ENCODE results near the gene EIF1B. TPM values are rescaled to one million over a fixed set of nuclear protein-coding genes. Genes with fewer than 3 reads are reported as not detected.

EIF1B gene
- polyA plus RNA-seq, 1 donor (not counting 4 experiments of a cell fraction or from before 2014, with no cell fraction given), result 23.5 TPM

- dilution Hi-C loops (cut with MboI; ENCODE audit: extremely low pct_ligation_motif_present, low sequenced_read_pairs), result no loop called here
- Histone ChIP-seq H3K27me3 (ENCODE audit: control insufficient read depth, extremely low read depth, insufficient read depth, low read length) (no peaks in the 10 kb centered on the region), H3K9me3 (ENCODE audit: control insufficient read depth, low read depth, low read length) (no peaks in the 10 kb centered on the region), H3K4me3 (ENCODE audit: control insufficient read depth in 2 of 3, extremely low read depth in 1 of 3, insufficient read depth in 2 of 3, low read depth in 1 of 3, low read length in 3 of 3) (no peak overlapping the region), H4K20me1 (ENCODE audit: control insufficient read depth, extremely low read depth, insufficient read depth, low read length) (no peaks in the 10 kb centered on the region), H3K36me3 (ENCODE audit: control insufficient read depth in 2 of 2, extremely low read depth in 1 of 2, insufficient read depth in 2 of 2, low read length in 2 of 2) (no peaks in the 10 kb centered on the region), H3K27ac (ENCODE audit: control insufficient read depth, insufficient read depth, low read length) (no peak overlapping the region), H3K9me1 (ENCODE audit: control insufficient read depth, extremely low read depth, insufficient read depth, low read length) (no peaks in the 10 kb centered on the region), H2AFZ (ENCODE audit: control insufficient read depth, low read length) (no peak overlapping the region), H3K79me2 (ENCODE audit: control insufficient read depth, insufficient read depth, low read length) (no peaks in the 10 kb centered on the region), H3K9ac (ENCODE audit: control insufficient read depth, extremely low read depth, insufficient read depth, low read length) (no peak overlapping the region), H3K4me1 (ENCODE audit: control insufficient read depth, extremely low read depth, insufficient read depth, low read length) (no peaks in the 10 kb centered on the region), H3K4me2 (ENCODE audit: control insufficient read depth, extremely low read depth, insufficient read depth, low read depth, low read length) (no peak overlapping the region)
- FAIRE-seq, result no peak
- no peak for DNase-seq (ENCODE audit: low read depth, low spot score)
- no peak for TF ChIP-seq EZH2 (IDR thresholded peaks at IDR 0.05; ENCODE audit: low read length)
- TF ChIP-seq CTCF (optimal IDR thresholded peaks at IDR 0.05 in 1 of 3, IDR thresholded peaks at IDR 0.05 in 1 of 3, conservative IDR thresholded peaks at IDR 0.05 in 1 of 3; ENCODE audit: extremely low read depth in 1 of 3, insufficient read depth in 2 of 3, low read length in 3 of 3), result no peak
These were observed 6.7 kb upstream of the EIF1B start for GRCh38 chr3:40302784-40303183.

GRCh38 chr3:40304352-40304751, 5.2 kb upstream of the EIF1B start:
- no peaks in the 10 kb centered on the region for H3K27me3 ChIP-seq (ENCODE audit: control insufficient read depth, extremely low read depth, insufficient read depth, low read length)
- H3K79me2 ChIP-seq (ENCODE audit: control insufficient read depth, insufficient read depth, low read length), result no peaks in the 10 kb centered on the region
- H3K4me3 ChIP-seq (ENCODE audit: control insufficient read depth in 2 of 3, extremely low read depth in 1 of 3, insufficient read depth in 2 of 3, low read depth in 1 of 3, low read length in 3 of 3), result no peak overlapping the region
- H3K36me3 ChIP-seq (ENCODE audit: control insufficient read depth in 2 of 2, extremely low read depth in 1 of 2, insufficient read depth in 2 of 2, low read length in 2 of 2), result no peaks in the 10 kb centered on the region
- no peak for DNase-seq (ENCODE audit: low read depth, low spot score)
- no peak for TF ChIP-seq CTCF (optimal IDR thresholded peaks at IDR 0.05 in 1 of 3, IDR thresholded peaks at IDR 0.05 in 1 of 3, conservative IDR thresholded peaks at IDR 0.05 in 1 of 3; ENCODE audit: extremely low read depth in 1 of 3, insufficient read depth in 2 of 3, low read length in 3 of 3)
- no peak for TF ChIP-seq EZH2 (IDR thresholded peaks at IDR 0.05; ENCODE audit: low read length)
- dilution Hi-C loops (cut with MboI; ENCODE audit: extremely low pct_ligation_motif_present, low sequenced_read_pairs), result no loop called here
- no peaks in the 10 kb centered on the region for H3K9me1 ChIP-seq (ENCODE audit: control insufficient read depth, extremely low read depth, insufficient read depth, low read length)
- H2AFZ ChIP-seq (ENCODE audit: control insufficient read depth, low read length), result no peak overlapping the region
- no peaks in the 10 kb centered on the region for H3K9me3 ChIP-seq (ENCODE audit: control insufficient read depth, low read depth, low read length)
- H3K9ac ChIP-seq (ENCODE audit: control insufficient read depth, extremely low read depth, insufficient read depth, low read length), result no peak overlapping the region
- no peak overlapping the region for H3K27ac ChIP-seq (ENCODE audit: control insufficient read depth, insufficient read depth, low read length)
- no peak overlapping the region for H3K4me2 ChIP-seq (ENCODE audit: control insufficient read depth, extremely low read depth, insufficient read depth, low read depth, low read length)
- no peak for FAIRE-seq
- H3K4me1 ChIP-seq (ENCODE audit: control insufficient read depth, extremely low read depth, insufficient read depth, low read length), result peaks cover 6% of the 10 kb centered on the region
- no peaks in the 10 kb centered on the region for H4K20me1 ChIP-seq (ENCODE audit: control insufficient read depth, extremely low read depth, insufficient read depth, low read length)
